Measurements from ENCODE around the gene MRPS35.

MRPS35 gene

DNA sequence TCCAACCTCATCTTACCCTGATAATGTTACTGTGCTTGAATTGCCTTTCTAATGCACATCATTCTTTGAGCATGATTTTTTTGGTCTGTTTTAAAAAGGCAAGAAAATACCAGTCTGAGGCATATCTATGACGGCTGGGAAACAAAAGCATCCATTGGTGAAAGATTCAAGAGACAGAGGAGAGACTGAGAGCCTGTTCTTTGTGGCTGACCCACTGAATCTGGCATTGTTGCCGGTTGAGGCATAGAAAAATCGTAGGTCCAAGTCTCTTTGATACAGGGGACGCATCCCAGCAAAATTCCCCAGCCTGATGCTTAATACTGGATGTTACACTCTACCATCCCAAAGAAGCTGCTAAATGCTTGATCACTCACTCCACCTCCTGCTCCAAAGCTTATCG is 66.5 kb downstream of the MRPS35 start:
- no peak for DNase-seq

DNA sequence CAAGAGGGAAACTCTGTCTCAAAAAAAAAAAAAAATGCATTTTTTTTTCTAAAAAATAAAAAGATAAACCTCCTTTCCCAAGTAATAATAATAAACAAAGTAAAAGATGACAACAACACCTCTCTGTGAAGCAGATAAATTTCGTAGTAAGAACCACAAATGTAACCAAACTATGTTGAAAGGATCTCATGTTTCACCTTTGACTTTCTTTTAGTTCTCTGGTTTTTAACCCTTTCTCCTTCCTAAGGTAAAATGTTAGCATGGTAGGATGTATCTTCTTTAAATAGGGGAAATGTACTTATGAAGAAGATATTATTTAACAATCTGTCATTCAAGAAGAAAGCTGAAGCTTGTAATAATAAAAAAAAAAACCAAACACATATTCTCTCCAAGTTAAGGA is 67.6 kb downstream of the MRPS35 start:
- DNase-seq: no peak

DNA sequence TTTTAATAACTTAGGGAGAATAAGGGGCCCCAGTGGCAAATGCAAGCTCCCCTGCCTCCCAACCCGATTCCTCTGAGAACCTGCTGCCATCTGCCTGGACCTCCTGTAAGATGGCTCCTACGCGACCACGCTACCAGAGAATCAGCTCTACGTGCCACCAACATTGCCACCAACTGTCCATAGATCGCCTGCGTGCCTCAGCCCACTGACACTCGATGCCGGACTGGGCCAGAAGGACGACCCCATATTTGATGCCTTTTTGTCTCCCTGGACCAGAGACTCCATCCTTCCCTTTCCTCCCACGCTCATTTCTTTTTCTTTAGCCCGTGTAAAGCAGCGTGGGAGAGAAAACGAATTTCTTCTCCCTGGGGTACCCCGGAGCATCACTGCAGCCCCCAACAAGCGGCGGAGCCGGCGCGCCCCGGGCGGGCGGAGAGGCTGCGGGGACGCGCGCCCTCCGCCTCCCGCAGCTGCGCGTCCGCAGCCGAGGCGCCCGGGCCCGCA is 68.8 kb downstream of the MRPS35 start:
- DNase-seq: no peak

DNA sequence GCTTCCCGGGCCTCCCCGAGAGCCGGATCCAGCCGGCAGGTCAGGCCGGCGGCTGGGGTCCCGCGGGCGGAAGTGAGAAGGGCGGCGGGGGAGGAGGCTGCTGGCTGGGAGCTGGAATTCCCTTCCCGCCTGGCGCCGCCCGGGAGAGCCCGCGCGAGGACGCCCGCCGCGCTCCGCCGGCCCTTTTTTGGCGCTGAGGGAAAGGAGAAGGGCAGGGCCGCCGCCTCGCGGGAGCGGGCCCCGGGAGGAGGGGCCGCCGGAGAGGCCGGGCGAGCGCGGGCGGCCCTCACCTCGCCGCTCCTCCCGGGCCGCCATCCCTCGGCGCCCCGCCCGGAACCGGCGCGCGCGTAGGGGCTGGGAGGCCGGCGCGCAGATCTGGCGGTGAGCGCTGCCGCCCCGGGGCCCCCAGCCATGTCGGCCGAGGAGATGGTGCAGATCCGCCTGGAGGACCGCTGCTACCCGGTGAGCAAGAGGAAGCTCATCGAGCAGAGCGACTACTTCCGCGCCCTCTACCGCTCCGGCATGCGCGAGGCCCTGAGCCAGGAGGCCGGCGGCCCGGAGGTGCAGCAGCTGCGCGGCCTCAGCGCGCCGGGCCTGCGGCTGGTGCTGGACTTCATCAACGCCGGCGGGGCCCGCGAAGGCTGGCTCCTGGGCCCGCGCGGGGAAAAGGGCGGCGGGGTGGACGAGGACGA is 69.4 kb downstream of the MRPS35 start, which contains the start of the genes KLHL42 and MANSC4:
Gene KLHL42 (plus strand): TSS at position 314 of the 692 bp plus-strand sequence. CDS start 98 bp downstream, at position 412.
Gene MANSC4 (minus strand): TSS at position 317 of the 692 bp plus-strand sequence. CDS start 8,960 bp downstream, outside the sequence.
- peak; percentile 38 for DNase-seq

DNA sequence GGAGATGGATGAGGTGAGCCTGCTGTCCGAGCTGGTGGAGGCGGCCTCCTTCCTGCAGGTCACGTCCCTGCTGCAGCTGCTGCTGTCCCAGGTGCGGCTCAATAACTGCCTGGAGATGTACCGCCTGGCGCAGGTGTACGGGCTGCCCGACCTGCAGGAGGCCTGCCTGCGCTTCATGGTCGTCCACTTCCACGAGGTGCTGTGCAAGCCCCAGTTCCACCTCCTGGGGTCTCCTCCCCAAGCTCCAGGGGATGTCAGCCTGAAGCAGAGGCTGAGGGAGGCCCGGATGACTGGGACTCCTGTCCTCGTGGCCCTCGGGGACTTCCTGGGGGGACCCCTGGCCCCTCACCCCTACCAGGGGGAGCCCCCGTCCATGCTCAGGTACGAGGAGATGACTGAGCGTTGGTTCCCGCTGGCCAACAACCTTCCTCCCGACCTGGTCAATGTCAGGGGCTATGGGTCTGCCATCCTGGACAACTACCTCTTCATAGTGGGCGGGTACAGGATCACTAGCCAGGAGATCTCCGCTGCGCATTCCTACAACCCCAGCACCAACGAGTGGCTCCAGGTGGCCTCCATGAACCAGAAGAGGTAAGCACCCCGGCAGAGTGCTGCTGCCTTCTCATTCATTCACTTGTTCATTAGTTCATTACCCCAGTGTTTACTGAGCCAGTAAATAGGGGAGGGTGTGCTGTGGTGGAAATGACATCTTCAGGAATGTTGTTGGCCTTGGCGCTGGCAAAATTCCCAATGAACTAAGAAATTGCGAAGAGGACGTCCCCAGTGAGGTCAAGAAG is 70.2 kb downstream of the MRPS35 start:
- DNase-seq: no peak

DNA sequence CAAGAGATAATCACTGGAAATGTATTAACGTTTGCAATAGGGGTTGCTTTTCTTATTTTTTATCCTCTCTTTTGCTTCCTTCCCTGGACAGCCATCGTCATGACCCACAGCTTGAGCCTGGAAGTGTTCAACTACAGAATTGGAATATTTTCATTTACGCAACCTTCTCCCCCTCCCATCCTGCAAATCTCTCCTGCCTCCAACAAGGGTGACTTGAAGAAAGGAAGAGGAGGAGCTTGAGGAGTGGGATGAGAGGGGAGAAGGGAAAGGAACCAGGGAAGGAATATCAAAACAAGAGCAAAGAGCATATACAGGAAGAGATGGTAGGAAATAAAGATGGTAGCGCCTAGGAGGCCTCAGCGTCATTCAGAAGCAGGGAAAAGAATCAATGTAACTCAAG is 71.0 kb downstream of the MRPS35 start:
- DNase-seq: no peak

DNA sequence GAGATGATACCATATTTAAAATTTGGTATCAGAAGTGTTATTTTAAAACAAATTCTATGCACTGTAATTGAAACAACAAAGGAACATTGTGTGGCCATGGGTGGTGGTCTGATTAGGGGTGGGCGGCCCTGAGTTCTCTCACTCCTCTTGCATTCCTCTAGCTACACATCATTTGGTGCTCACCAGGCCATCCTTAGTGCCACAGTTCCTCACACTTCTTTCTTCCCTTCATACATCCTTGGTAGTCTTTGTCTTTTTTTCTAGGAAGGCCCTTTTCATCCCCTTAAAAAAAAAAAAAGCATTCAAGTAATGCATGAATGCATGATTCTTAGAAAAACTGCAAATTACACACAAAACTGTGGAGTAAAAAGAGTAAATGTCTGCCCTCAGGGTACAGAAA is 71.8 kb downstream of the MRPS35 start:
- no peak for DNase-seq

DNA sequence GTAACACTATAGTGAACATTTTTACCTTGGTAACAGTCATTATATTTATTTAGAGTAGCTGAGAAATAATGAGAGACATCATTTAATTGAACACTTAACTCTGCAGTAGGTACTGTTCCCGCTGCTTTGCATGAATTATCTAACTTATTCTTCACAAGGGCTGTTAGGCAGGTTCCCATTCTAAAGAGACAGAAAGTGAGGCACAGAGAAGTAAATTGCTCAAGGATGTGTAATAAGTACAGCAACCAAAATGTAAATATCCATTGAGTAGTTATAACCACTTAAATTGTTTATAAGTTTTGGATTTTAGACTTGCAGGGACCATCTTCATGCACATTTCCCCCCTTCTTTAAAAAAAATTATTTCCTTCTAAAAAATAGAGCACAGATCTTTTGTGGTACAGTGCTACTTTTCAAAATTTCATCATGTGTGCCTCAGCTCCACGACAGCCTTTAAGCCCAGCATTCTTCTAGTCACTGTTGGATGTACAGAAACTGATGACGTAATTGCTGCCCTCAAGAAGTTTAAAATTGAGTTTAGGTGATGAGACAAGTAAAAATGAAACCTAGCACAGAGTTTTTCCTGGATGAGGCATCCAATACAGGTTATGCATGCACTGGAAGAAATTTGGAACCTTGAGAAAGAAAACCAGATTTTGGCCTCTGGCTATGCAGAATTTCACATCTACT is 75.4 kb downstream of the MRPS35 start:
- no peak for DNase-seq

DNA sequence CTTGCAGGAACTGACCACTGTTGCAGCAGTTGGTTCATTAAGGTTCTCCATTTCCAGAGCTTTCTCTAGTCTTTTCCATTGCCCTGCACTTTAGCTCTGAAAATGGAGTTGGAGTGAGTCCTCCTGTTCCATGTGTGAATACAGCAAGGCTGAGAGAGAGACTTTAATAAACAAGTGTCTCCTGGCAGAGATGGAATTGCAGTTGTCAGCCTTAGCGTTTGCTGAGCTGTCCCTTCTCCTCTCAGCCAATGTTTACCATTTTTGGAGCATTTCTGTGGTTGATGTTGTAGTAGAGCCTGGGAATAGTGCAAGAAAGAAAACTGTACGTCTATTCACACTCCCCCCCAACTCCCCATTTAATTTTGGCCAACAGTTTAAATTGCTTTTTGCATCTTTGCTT is 76.9 kb downstream of the MRPS35 start:
- DNase-seq: no peak

DNA sequence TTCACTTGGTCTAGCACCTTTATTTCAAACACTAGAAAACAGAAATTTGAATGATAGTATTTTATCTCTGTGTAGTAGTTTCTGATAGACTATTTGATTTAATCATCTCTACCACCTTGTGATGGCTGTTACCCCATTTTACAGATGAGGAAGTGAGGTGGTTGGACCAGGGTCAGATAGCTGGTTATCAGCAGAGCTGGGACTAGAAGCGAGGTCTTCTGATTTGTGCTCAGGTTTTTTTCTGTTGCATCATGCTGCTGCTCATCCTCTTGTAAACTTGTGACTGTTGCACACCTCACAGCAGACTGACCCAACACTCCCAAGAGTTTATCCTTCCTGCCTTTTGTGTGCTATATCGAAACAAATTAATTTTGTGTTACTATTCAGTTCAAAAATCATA is 79.5 kb downstream of the MRPS35 start:
- DNase-seq: no peak

DNA sequence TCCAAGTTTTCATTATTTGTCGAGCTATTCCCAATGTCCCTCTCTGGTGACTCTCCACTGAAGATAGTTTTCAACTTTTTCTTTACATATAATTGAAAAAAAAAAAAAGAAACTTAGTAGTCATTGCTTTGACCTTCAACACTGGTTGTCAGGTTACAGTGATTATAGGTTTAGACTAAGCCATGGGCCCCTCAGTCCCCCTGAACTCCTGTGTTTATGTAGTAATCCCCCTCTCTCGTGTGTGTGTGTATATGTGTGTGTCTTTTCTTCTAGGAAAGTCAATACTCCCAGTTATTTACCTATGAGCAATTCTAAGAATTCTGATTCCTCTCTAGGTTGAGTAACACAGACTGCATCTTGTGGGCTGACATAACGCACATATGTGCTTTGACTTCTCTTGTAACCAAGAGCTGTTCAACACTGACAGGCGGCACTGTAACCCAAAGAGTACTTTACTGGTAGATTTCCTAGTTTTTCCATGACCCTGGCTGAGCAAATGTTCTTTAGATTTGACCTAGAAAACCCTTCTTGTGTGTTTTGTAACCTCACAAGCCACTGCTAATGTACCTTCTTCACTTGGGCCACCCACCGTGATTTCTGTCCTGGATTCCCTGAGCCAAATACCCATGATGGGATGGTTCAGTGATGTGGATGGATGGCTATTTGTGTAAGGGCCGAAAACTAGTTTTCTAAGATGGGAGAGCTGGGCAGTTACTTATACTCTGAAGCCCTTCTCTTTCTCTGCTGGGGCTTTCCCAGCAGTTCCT is 84.4 kb downstream of the MRPS35 start:
- no peak for DNase-seq

DNA sequence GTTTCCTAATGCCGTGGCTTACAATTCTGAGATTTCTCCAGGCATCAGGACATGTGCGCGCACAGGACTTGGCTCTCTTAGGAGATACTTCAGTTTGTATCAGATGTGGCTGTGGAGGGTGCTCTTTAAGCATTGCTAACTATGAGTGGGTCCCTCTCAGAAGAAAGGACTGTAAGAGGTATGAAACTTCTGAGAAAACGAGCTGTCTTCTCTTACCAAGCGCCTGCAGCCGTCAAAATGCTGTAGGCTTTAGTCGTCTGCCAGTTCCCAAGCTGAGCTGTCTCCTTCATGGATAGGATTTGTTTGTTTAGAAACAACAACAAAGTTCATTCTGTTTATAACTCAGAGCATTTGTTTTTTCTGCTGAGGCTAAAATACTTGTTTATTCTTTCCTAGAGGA is 85.5 kb downstream of the MRPS35 start:
- no peak for DNase-seq

DNA sequence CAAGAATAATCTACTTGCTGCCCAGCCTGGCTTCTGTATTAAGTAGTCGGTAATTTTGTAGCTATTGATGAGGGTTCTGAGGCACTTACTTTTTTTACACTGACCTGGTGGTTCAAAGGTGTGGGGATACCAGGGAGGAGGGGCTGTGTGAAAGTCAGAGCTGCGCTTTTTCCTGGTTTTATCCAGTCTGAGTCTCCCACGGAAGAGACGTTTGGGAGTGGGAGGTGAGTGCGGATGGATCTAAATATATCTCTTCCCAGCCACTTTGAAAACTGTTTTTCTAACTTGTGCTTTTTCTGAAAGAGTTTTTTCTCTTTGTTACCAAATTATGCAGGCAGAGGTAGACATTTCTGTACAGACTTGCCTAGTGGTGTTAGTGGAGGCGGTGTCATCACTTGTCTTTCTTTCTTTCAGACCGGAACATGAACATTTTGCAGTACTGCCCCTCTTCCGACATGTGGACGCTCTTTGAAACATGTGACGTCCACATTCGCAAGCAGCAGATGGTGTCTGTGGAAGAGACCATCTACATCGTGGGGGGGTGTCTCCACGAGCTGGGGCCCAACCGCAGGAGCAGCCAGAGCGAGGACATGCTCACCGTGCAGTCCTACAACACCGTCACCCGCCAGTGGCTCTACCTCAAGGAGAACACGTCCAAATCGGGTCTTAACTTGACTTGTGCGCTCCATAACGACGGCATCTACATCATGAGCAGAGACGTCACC is 86.8 kb downstream of the MRPS35 start:
- no peak for DNase-seq

DNA sequence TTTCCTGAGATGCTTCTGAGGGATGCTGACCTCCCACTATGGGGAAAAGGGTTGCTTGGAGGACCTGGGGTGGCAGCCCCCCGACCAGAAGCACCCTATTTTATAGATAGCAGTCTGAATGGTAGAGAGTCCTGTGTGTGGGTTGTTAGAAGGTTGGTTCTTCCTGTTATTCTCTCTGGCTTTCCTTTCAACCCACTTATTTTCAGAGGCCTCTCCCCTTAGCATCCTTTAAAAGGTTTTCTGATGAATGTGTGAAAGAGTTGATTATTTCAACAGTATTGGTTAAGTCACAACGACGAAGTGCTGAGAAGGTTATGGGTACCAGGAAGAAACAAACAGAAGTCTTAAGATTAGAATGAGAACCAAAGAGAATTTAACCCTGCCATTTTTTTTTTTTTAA is 90.2 kb downstream of the MRPS35 start:
- DNase-seq: no peak

DNA sequence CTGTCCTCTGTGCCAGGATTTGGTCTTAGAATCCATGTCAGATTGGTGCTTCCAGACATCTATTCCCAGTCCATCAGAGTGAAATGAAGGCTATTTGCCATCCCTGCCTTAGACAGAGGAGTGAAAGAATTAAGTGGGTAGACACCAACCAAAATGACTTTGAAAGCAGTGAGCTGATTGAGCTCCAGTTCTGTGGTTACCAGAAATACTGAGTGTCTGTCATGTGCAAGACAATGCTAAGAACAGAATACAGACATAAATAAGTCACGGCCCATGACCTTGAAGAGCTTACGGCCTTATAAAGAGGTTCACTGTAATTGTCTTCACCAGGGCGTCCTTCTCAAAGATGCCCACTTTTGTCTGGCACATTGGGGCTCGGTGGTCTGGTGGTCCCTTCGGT is 91.0 kb downstream of the MRPS35 start:
- DNase-seq: no peak

DNA sequence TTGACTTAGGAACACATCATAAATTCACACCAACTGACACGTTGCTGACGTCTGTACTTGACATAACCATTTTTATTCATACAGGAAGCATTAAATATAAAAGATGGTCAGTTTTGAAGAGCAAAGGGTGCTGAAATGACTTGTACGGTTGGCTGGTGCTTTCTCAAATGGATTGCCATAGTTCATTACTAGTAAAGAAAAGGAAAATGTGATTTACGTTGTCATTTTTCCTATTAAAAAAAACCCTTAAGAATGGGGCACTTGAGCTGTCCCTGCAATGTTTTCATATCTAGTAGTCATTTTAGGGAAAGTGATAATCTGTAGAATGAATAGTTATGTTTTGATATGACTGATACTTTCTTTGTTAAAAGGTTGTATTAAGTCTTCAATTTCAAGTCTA is 91.9 kb downstream of the MRPS35 start:
- DNase-seq: no peak

DNA sequence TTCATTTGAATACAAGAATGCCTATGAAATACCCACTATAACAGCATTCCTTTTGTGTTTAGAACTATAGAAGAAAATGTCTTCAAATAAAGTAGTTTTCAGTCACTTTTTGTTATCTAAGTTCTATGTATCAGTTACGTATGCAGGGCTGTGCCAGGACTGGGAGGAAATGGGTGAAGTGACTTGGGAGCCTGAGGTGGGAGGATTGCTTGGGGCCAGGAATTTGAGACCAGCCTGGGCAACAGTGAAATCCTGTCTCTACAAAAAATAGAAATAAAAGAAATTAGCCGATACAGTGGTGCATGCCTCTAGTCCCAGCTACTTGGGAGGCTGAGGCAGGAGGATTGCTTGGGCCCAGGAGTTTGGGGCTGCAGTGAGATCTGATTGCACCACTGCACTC is 92.3 kb downstream of the MRPS35 start:
- no peak for DNase-seq

DNA sequence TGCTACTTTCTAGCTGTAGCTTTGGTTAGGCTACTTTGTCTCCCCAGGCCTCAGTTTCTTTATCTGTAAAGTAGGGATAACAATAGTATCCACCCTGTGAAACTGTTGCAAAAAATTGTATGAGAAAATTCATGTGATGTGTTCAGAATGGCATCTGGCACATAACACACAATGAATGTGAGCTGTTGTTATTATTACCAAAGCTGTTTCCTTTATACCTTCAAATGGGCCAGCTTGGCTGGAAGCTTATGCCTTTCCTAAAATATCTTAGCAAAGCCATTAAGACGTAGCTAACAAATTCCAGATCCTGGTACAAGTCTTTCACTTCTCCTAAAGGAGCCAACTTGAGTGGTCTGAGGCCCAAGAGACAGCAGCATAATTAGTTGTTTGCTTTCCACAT is 94.6 kb downstream of the MRPS35 start:
- DNase-seq: no peak

Measured in 8988T (cell line).